Right ventricle myocardium inferior (tissue), 1 donor: ENCODE measurements around the gene TP63. TPM values are rescaled to one million over a fixed set of nuclear protein-coding genes. Genes with fewer than 3 reads are reported as not detected.

Experiments
- ATAC-seq: fragments of 200-7000 bp; cut with Tn5 transposase; one replicate; pipeline ENCODE4 v1.9.1; 2020; ENCODE audit warnings: mild to moderate bottlenecking, moderate library complexity
- DNase-seq: peaks from one replicate; pipeline ENCODE4 v3.0.0; 2021; ENCODE audit errors: missing footprints
- intact Hi-C: fragments of 100-400 bp; cut with DNase I; formaldehyde crosslinking; loops from one replicate; pipeline ENCODE4 v1.11.0; 2022
- total RNA-seq: library from RNA; stranded (reverse); fragmentation: NEBNext Ultra II Directional; extraction: Animal tissue kit (Norgen Biotek cat#: 25700); gene quantifications from one replicate; pipeline ENCODE4 v1.2.1, GENCODE V29; 2021
- donor health status: DM: no; HTN: yes; CAD: no; lungs with severe emphysema.

Gene TP63
- total RNA-seq, 1 donor from 2014 or later: not detected

DNA sequence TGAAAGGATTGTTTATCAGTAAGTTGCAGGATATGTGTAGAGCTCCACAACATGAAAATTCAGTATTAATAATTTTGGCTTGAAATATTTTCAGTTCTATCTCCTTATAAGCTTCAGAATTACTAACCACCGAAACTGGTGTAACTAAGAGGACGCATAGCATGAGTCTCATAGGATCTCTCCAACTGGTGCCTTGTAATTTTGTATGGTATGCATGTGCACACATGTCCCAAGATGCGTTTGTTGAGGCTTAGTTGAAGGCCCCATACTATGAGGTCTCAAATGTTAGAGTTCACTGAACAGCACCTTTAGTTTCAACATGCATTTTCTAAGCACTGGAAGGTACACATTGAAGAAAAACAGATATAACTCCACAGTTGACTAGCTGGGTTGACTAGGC, 195.4 kb downstream of the TP63 start:
- ATAC-seq: no peak
- intact Hi-C loops: no loop called here
- DNase-seq: no peak

DNA sequence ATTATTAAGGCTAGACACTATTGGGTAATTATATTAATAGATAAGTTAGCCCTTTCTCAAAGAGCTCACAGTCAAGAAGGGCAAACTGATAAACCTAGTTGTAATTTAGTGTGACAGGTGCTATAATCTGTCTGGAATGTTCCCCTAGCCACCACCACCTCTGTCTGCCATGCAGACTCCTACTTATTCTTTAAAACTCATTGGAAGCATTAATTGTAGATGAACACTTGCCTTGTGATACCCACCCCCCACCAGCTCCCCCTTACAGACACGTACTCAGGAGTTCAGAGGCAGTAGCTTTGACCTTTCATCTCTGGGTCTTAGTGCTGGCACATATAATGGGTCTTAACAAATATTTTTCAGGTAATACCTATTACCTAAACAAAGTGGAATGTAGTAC, 195.9 kb downstream of the TP63 start:
- intact Hi-C loops: no loop called here
- no peak for ATAC-seq

DNA sequence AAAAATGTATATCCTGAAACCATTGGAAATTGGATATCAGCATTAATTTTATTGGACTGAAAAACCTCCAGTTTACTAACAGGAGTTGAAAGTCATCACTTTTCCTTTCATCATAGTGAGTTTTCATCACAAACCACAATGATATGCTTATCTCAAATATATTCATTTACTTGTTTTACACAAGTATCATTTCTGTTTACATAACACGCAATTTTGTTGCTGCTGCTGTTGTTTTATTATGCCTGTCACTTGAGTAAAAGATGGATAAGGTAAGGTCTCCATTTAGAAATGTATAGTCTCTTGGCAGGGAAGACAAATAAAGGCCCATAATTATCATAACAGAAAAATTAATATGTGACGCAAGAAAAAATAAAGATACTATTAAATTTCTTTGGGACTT, 199.2 kb downstream of the TP63 start:
- ATAC-seq (no peak), DNase-seq (no peak)
- intact Hi-C loops: no loop called here

More for the DNA sequence above, 195.9 kb downstream of the TP63 start:
- DNase-seq: no peak

DNA sequence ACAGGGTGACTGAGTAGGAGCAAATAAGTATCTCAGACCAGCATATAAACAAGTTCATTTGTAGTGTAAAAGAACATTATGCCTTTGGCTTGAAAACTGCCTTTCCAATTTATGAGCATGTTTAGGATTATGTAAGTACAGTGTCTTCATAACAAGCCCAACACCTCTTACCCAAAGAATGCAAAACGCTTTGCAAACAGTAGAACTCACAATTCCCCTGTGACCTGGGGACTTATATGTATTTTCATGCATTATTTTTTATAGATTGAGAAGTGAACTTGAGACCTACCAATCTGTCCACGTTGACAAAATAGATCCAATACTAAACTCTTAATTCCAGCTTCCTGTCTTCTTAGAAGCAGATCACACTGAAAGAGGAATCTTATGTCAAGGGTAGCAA, 202.1 kb downstream of the TP63 start:
- DNase-seq: no peak
- intact Hi-C loops: no loop called here
- ATAC-seq: no peak

DNA sequence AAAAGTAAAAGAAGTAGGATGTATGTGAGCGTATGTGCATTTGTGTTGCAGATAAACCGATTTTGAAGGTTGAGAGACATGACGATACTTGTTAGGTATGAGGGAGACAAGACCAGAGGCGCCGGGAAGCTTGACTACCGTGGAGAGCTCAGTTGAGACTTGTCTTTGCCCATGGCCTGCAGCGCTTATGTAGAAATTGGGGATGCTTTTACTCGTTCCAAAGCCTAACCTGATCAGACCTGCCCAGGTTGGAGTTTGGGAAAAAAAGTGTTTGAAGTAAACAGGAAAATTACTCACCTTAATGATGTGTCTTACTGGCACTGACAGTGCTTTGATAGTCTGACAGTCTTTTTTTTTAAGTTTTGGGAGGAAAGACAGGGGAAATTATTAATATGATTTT, 202.8 kb downstream of the TP63 start:
- no peak for DNase-seq
- no peak for ATAC-seq
- intact Hi-C loops: no loop called here

DNA sequence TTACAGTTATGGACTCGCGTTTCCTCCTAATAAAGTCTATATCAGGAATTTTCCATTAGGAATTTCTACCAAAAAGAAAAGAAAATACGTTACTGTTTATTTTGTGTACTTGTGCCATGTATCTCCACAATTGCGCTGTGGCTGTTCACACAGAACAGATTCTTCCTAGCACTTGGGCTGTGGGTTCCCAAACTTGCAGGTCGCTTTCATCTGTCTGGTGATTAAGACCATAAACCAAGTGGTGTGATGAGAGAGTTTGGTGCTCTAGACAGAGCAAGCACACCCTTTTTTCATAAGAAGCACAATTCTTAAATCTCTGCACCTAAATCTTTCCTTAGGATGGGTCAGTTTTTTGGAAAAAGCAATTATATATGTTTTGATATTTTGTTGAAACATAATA, 203.3 kb downstream of the TP63 start:
- intact Hi-C loops: no loop called here
- ATAC-seq: no peak
- no peak for DNase-seq

DNA sequence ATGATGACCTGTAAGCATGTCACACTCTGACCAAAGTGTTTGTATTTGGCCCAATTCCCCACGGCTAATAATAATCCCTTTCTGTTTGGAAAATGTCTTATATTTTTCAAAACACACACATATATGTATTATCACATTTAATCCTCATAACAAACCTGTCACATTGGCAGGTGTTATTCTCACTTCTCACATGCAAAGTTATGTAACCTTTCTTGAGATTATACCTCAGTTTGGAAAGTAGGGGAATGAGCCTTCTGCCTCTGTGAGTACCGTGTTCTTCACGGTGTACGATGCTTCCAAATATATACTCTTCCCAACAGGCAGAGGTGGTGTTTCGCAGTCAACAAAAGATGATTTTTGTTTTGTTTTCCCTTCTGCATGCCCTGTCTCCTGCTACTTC, 205.6 kb downstream of the TP63 start:
- intact Hi-C loops: no loop called here
- DNase-seq: no peak
- ATAC-seq: no peak

DNA sequence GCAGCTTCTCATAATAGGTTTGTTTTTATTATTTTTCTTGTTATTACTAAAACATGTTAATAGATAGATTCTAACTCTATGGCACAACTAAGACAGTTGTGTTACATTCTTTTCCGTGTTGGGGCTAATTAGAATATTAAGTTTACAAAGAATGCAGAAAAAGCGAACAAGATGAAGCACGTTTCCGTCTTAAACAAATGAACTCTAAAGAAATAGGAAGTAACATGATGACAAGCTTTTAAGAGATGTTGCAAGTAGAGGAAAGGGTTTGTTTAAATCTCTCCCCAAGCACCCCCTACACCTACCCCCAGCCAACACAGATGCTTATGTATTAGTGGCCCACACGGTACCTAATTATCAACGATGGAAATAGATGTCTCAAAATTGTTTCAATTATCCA, 207.1 kb downstream of the TP63 start:
- intact Hi-C loops: no loop called here
- DNase-seq: no peak
- no peak for ATAC-seq

DNA sequence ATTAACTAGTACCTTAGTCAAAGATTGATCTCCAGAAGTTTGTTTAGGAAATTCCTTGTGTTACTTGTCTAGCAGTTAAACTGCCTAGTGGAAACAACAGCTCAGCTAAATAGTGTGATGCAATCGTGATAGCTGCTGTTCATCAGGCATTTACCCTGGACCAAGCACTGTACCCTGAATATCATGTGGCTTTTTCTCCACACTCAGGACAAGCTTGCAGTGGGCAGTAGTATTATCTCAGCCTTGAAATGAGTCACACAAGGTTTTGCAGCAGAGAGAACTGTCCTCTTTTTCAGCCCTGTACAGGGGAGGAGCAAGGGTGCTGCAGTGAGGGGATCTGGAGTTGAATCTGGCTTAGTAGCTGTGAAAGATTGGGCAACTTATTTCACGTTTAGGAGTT, 208.4 kb downstream of the TP63 start:
- no peak for DNase-seq
- peak; percentile 20 for ATAC-seq
- intact Hi-C loops: no loop called here

DNA sequence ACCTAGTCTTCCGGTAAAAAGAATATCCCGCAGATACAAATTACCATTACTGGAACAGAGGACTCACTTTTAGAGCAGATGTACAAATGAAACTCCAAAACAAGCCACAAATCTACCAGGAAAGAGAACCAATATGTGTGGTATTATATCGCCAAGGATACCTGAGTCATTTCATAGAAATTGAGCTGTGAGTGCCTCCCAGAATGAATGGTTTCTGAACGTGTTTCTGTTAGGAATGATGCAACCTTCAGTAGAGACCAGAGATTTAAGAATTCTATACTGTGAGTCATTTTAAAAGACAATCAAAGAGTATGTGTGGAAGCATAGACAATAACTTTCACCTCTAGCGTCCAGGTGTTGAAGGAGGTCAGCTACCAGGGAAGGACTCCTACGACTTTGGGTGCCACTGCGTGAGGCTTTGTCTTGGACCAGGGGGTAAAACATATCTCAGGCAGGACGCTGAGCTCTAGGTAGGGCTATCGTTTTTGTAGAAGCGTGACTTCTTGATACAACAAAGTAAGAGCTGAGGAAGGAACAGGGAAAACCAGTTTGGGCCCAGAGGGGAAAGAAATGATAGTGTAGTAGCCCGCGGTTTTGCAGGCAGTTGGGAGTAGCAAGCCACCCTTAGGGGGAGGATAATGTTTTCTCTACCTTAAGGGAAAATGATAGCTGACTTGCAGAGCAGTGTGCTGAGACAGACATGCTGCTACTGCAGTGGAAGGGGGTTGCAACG, 210.4 kb downstream of the TP63 start:
- DNase-seq (no peak), ATAC-seq (no peak)
- intact Hi-C loops: no loop called here

DNA sequence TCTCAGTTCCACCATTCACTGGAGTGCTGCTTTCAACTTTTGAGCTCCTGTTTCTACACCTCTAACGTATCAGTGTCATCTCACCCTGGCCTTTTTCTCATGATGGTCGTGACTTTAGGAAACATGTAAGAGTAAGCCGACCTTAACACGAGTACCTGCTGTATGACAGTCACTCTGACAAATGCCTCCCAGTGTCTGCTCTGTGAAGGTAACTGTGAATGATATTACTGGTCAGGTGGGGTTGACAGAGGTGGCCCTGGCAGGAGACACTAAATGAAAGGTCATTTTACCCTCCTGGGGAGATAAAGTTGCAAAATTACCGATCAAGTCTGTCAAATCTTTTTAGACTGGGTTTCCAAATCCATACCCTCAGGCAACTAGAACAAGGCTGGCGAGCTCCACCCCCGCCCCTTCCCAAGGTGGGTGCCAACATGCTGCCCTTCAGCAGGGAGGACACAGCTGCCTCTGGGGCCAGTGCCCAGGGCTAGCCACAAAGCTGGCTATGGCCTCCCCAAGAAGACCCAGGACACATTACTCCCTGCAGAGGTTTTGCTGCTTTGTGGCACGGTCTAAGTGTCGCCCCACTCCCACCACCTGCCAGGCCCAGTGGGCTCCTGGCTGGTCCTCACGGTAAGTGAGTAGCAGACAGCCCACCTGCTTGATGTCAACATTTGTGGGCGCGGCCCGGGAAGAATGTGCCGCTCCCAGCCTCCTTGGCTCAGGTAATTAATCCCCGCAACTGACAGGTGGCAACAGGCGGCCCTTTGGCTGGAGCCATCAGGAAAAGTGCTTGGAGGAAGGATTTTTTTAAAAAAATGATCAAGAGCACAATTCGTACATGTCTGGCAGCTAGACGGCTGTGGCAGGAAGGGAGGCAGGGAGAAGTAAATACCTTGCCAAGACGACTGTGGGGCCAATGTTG, 211.8 kb downstream of the TP63 start:
- intact Hi-C loops: no loop called here
- DNase-seq (no peak), ATAC-seq (no peak)

DNA sequence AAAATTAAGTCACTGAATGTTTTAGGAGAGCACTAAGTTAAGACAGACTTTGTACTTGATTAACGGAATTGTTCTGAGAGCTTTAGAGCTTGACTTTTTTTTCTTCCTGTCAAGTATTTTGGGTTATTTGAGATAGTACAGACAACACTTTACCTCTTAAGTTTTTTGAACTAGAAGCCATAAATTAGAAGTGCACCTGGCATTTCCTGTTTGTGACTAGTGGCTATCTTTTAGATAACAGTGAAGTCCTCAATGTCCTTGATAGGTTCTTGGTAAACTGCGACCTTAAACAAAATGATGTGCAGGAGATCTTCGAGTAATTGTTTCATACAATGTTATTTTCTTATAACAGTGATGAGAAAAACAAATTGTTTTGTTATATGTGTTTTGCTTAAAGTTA, 213.9 kb downstream of the TP63 start:
- ATAC-seq (no peak), DNase-seq (no peak)
- intact Hi-C loops: no loop called here

DNA sequence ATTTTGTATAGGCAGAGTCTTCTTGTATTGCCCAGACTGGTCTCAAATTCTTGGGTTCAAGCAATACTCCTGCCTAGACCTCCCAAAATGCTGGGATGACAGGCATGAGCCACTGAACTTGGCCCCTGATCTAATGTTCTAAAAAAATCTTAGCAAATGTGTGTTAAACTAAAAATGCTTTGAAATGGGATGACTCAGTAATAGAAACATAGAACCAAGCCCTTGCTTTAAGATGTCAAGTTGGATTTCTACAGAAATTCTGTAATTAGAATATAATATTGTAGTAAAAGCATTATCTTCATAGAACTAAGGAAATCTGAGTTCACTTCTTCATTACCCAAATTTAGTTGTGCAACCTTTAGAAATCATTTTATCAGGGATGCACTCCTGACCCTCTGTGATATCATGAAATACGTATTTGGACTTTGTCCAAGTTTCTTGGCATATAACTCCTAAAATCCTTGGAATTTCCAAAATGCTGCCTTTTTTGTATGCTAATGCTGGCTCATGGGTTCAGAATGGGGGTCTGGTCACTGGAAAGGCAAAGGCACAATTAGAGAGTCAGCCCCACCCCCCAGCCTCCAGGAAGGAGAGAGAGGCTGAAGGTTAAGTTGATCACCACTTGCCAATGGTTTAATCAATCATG, 217.3 kb downstream of the TP63 start:
- DNase-seq (no peak), ATAC-seq (no peak)
- intact Hi-C loops: no loop called here

DNA sequence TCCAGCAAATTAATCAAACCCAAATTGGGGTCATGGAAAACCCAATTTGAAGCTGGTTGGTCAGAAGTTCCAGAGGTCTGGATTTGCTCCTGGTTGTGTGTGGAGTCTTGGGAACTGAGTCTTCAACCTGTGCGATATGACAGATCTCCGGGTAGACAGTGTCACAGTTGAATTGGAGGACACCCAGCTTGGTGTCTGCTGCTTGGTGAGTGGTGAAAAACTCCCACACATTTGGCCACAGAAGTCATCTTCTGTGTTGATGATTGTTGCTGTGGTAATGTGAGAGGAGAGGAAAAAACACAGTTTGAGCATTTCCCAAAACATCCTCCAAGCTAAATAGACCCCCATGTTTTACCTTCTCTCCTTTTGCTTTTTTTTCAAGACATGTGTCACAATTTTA, 218.1 kb downstream of the TP63 start:
- ATAC-seq: no peak
- intact Hi-C loops: no loop called here
- DNase-seq: no peak

DNA sequence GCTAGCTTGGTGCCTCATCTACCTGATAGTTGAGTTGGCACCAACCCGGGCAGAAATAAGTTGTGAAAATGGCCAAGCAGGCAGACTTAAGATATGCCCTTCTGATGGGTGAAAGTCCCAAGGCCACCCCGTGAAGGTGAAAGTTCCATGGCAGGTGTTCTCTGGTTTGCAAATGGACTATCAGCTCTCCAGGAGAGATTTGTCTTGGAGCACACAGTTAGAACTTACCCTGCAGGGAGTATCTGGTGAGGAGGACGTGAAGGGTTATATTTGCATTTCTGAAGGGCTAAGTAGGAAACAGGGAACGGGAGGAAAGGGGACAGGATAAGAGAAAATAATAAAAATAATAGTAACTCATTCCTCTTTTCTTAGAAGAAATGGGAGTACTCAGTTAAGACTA, 220.5 kb downstream of the TP63 start:
- intact Hi-C loops: no loop called here
- ATAC-seq (no peak), DNase-seq (no peak)

DNA sequence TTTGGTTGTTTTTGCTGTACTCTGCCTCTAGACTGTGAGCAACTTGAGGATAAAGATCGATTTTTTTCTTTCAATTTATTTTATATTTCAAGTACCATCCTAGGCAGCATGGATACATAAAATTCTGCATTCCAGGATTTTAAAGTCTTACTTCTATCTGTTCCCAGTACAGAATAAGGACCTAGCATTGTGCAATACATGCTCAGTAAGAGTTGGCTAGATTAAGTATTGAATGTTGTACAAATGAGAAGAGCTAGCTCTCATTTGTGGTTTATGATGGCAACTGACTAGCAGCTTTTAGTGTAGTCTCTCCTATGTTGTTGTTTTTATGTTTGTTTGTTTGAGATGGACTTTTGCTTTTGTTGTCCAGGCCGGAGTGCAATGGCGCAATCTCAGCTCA, 222.7 kb downstream of the TP63 start:
- DNase-seq (no peak), ATAC-seq (no peak)
- intact Hi-C loops: no loop called here

DNA sequence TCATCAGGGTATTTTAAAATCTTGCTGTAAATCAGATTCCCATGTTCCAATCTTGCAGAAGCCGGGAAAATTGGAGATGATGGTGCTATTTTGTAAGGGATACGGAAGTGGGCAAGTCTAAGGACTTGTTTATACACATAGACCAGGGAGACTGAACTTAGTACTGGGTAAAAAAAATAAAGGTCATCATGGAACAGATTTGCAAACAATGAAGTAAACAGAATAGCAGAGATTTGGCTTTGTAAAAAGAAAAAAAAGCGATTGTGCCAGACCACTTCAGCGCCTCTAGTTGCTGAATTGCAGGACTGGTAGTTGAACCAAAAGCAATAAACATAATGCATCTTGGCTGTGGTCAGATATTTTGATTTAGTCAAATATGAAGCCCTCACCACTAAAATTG, 229.1 kb downstream of the TP63 start:
- DNase-seq (no peak), ATAC-seq (no peak)
- intact Hi-C loops: loop anchor here (5.0 kb wide), 1 partner anchor 38 kb away; no protein-coding TSS in a partner anchor

DNA sequence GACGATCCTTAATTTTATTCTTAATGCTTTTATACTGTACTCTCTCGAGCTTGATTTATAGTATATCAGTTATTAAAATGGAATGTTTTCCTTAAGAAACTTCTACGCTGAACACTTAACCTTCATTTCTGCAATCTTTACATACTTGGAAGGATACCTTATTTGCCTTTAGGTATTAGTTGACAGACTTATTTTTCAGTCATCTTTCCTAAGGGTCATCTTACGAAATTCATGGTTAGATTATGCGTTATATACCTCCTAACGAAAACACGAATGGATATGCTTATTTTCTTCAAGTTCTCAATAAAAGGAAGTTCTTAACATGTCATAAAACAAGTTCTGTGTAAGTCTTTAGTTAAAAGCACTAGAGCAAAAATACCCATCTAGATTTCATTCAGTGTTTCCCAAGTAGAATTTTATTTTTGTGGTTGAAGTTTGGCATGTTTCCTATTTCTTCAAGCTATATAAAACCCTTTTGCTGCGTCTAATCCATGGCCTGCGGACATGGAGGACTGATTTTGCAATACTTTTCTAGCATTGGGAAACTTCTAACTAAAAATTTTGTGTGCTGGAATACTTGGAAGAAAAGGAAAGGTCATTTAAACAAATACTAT, 231.3 kb downstream of the TP63 start:
- DNase-seq: no peak
- ATAC-seq: no peak
- intact Hi-C loops: loop anchor here (5.0 kb wide), 1 partner anchor 40 kb away; no protein-coding TSS in a partner anchor

DNA sequence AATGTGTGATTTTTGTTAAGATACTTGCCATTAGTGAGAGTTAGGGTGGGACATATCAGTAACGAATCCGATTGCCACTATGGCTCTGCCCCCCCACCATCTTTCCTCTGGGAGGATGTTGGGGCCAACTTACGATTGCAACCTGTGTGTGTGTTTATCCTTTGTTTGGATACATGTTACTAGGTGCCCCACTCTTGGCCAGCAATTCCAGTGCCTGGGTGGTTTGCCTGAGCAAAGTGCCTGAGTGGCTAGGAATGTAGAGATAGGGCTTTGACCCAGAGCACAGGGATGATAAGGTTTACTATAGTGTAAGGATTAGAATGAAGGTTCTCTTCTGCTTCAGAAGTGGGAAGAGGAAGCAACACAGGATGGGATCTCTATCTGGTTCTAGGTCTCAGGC, 231.8 kb downstream of the TP63 start:
- ATAC-seq (peak; percentile 96), DNase-seq (peak; percentile 48)
- intact Hi-C loops: loop anchor here (5.0 kb wide), 1 partner anchor 41 kb away; no protein-coding TSS in a partner anchor
